Measurements from ENCODE around the gene TANC1. TPM values are rescaled to one million over a fixed set of nuclear protein-coding genes. Genes with fewer than 3 reads are reported as not detected.

The TANC1 gene
- total and polyA plus RNA-seq, 4 experiments from 2014 or later: 0.35 to 0.79 (median 0.50) TPM; not detected in 1

DNA sequence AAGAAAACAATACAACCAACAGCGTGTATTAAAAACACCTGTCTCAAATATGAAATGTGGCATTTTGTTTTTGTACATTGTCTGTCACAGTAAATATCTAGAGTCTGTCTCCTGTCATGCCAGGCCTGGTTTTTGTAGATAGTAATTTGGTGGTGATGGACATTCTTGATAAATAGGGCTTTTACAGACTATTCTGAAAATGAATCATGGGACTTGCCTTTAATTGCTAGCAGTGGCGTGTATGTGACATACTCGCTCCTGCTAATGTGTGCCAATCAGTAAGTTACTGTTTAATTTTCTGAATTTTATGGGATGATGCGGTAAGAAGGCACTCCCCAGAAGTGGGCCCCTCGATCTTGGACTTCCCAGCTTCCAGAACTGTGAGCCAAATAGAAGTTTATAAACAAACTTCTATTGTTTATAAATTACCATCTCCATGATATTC is 83.7 kb downstream of the TANC1 start:
- H3K36me3 Mint-ChIP-seq: no peaks in the 10 kb centered on the region
- no peak overlapping the region for H3K4me3 ChIP-seq (ENCODE audit: low read length in 2 of 2)
- H3K4me3 Mint-ChIP-seq: no peak overlapping the region
- H3K4me1 ChIP-seq (ENCODE audit: insufficient read depth, low read length): no peaks in the 10 kb centered on the region
- intact Hi-C loops (cut with micrococcal nuclease): no loop called here
- CTCF ChIA-PET (ENCODE audit: partially characterized antibody): no interaction called here
- no peaks in the 10 kb centered on the region for H3K27me3 ChIP-seq (ENCODE audit: insufficient read depth, low read length)
- no peaks in the 10 kb centered on the region for H3K36me3 ChIP-seq (ENCODE audit: insufficient read depth, low read length)
- POLR2A ChIA-PET (ENCODE audit: partially characterized antibody): no interaction called here
- no peak overlapping the region for H3K27ac Mint-ChIP-seq
- no peaks in the 10 kb centered on the region for H3K4me1 Mint-ChIP-seq
- peaks cover 0 to 1% (median 0%) of the 10 kb centered on the region in 8 donors for H3K9me3 Mint-ChIP-seq
- peaks cover 2 to 13% of the 10 kb centered on the region in 2 donors for H3K27me3 Mint-ChIP-seq
- no peak overlapping the region for H3K27ac ChIP-seq (ENCODE audit: low read depth, low read length)
- no peak for DNase-seq
- no peaks in the 10 kb centered on the region for H3K9me3 ChIP-seq (ENCODE audit: control insufficient read depth in 1 of 2, low read length in 2 of 2)

DNA sequence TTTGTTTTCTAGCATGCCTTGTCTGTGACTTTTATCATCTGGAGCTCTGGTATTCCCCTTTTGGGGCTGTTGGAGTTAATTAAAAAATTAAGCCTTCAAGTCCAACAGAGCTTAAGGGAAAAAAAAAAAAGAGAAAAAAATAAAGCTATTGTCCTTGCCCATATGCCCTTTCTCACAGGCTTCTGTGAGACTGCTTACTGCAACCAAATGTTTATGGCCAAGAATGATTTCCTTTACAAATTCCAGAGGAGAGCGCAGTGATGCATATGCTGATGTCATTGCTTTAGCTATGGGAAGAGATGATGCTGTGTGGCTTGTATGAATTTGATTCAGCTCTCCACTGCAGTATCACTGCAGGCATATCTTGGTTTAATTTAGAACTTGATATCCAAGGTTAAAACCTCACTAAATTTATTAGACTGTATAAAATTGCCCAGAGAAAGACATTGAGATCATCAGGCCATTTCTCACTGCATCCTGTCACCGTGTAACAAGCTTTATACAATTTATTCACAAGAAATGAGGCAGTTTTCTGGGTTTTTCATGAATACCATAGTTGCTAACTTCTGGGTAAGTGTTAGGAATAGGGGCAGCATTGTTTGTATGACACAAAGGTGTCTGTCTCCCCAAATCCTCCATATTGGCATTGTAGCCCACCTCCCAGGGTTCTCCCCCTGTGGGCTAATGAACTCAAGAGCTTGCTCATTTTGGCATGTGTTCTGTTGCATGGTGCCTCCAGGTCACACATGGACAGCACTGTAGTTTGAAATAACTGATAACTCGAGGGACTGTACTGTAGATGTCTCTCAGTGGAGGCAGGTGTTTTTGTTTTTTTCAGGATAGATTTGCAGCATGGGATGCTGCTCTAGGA is 85.0 kb downstream of the TANC1 start:
- no peak for DNase-seq
- Histone ChIP-seq H3K9me3 (ENCODE audit: control insufficient read depth in 1 of 2, low read length in 2 of 2) (no peaks in the 10 kb centered on the region), H3K27ac (ENCODE audit: low read depth, low read length) (no peak overlapping the region), H3K4me1 (ENCODE audit: insufficient read depth, low read length) (no peaks in the 10 kb centered on the region), H3K27me3 (ENCODE audit: insufficient read depth, low read length) (no peaks in the 10 kb centered on the region), H3K36me3 (ENCODE audit: insufficient read depth, low read length) (no peaks in the 10 kb centered on the region), H3K4me3 (ENCODE audit: low read length in 2 of 2) (no peak overlapping the region)
- intact Hi-C loops (cut with micrococcal nuclease): no loop called here
- no peak overlapping the region for H3K4me3 Mint-ChIP-seq
- no peak overlapping the region for H3K27ac Mint-ChIP-seq
- H3K4me1 Mint-ChIP-seq: no peaks in the 10 kb centered on the region
- CTCF ChIA-PET (ENCODE audit: partially characterized antibody): no interaction called here
- POLR2A ChIA-PET (ENCODE audit: partially characterized antibody): no interaction called here
- H3K27me3 Mint-ChIP-seq: peaks cover 2 to 10% of the 10 kb centered on the region in 2 donors
- peaks cover 0 to 1% (median 0%) of the 10 kb centered on the region in 8 donors for H3K9me3 Mint-ChIP-seq
- H3K36me3 Mint-ChIP-seq: no peaks in the 10 kb centered on the region

DNA sequence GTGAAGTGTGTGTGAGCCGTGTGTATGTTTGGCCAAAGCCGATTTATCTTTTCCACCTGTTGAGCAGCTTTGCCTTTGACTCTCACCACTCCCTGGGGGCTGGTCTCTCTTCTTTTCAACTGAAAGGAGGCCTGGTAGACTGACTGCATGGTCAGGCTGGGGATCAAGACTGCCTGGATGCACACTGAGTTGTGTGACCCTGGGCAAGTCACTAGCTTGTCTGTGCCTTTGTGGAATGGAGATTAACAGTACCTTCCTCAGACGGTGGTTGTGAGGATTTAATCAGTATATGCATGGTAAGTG is 85.5 kb downstream of the TANC1 start:
- Mint-ChIP-seq H3K9me3 (peaks cover 0 to 1% (median 0%) of the 10 kb centered on the region in 8 donors), H3K27ac (no peak overlapping the region), H3K36me3 (no peaks in the 10 kb centered on the region), H3K27me3 (peaks cover 2 to 10% of the 10 kb centered on the region in 2 donors), H3K4me3 (no peak overlapping the region), H3K4me1 (no peaks in the 10 kb centered on the region)
- Histone ChIP-seq H3K9me3 (ENCODE audit: control insufficient read depth in 1 of 2, low read length in 2 of 2) (no peaks in the 10 kb centered on the region), H3K4me1 (ENCODE audit: insufficient read depth, low read length) (no peaks in the 10 kb centered on the region), H3K4me3 (ENCODE audit: low read length in 2 of 2) (no peak overlapping the region), H3K36me3 (ENCODE audit: insufficient read depth, low read length) (no peaks in the 10 kb centered on the region), H3K27ac (ENCODE audit: low read depth, low read length) (no peak overlapping the region), H3K27me3 (ENCODE audit: insufficient read depth, low read length) (no peaks in the 10 kb centered on the region)
- intact Hi-C loops (cut with micrococcal nuclease): no loop called here
- POLR2A ChIA-PET (ENCODE audit: partially characterized antibody): no interaction called here
- DNase-seq: no peak
- CTCF ChIA-PET (ENCODE audit: partially characterized antibody): no interaction called here

DNA sequence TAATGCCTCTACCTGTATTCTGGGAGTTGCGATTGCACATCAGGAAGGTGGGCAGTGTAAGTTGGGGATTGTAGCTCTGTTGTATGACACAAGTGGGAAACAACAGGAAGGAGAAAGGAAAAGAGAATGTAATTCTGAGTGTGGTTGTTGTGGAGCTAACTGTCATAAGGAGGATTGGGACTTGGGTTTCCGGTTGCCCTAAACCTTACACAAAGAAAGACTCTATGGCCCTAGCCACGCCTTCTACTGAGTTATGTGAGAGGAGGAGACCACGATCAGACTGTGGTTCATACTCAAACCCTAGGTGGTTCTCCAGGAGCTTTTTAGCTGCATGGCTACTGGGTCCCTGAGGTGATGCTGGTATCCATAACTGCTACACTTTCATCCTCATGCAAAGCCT is 86.5 kb downstream of the TANC1 start:
- intact Hi-C loops (cut with micrococcal nuclease): no loop called here
- H3K27me3 ChIP-seq (ENCODE audit: insufficient read depth, low read length): no peaks in the 10 kb centered on the region
- CTCF ChIA-PET (ENCODE audit: partially characterized antibody): no interaction called here

DNA sequence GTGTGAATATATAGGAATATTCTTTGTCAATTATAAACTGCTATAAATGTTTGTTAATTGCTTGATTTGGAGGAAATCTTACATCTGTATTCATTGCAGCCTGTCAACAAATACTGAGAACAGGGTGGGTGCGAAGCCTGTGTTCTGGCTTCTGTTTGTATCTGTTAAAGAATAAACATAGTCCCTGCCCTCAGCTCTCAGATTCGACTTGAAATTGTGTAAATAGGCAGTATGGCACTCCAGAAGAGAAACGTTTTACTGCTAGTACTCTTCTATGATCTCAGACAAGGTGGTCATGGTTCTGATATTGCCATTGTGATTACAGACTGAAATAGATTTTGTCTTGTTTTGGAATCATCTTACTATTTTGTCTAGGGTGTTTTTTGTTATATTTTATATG is 92.1 kb downstream of the TANC1 start:
- H3K36me3 ChIP-seq (ENCODE audit: insufficient read depth, low read length): no peaks in the 10 kb centered on the region
- peaks cover 0 to 1% (median 0%) of the 10 kb centered on the region in 8 donors for H3K9me3 Mint-ChIP-seq
- POLR2A ChIA-PET (ENCODE audit: partially characterized antibody): no interaction called here
- intact Hi-C loops (cut with micrococcal nuclease): no loop called here
- no peak overlapping the region for H3K27ac Mint-ChIP-seq
- CTCF ChIA-PET (ENCODE audit: partially characterized antibody): no interaction called here
- DNase-seq: no peak
- no peaks in the 10 kb centered on the region for H3K4me1 ChIP-seq (ENCODE audit: insufficient read depth, low read length)
- no peaks in the 10 kb centered on the region for H3K27me3 Mint-ChIP-seq
- no peak overlapping the region for H3K27ac ChIP-seq (ENCODE audit: low read depth, low read length)
- H3K4me1 Mint-ChIP-seq: no peaks in the 10 kb centered on the region
- peak overlapping the region in 1 of 8 donors; percentile 26 for H3K4me3 Mint-ChIP-seq
- H3K9me3 ChIP-seq (ENCODE audit: control insufficient read depth in 1 of 2, low read length in 2 of 2): no peaks in the 10 kb centered on the region
- no peaks in the 10 kb centered on the region for H3K36me3 Mint-ChIP-seq
- no peaks in the 10 kb centered on the region for H3K27me3 ChIP-seq (ENCODE audit: insufficient read depth, low read length)
- H3K4me3 ChIP-seq (ENCODE audit: low read length in 2 of 2): no peak overlapping the region

More for the DNA sequence above, 86.5 kb downstream of the TANC1 start:
- H3K36me3 Mint-ChIP-seq: no peaks in the 10 kb centered on the region
- Histone ChIP-seq H3K4me3 (ENCODE audit: low read length in 2 of 2) (no peak overlapping the region), H3K36me3 (ENCODE audit: insufficient read depth, low read length) (no peaks in the 10 kb centered on the region), H3K9me3 (ENCODE audit: control insufficient read depth in 1 of 2, low read length in 2 of 2) (no peaks in the 10 kb centered on the region), H3K27ac (ENCODE audit: low read depth, low read length) (no peak overlapping the region), H3K4me1 (ENCODE audit: insufficient read depth, low read length) (no peaks in the 10 kb centered on the region)
- no peaks in the 10 kb centered on the region for H3K4me1 Mint-ChIP-seq
- POLR2A ChIA-PET (ENCODE audit: partially characterized antibody): no interaction called here
- no peak overlapping the region for H3K27ac Mint-ChIP-seq
- peaks cover 0 to 1% (median 0%) of the 10 kb centered on the region in 8 donors for H3K9me3 Mint-ChIP-seq
- DNase-seq: no peak
- H3K4me3 Mint-ChIP-seq: no peak overlapping the region
- H3K27me3 Mint-ChIP-seq: peaks cover 2 to 4% of the 10 kb centered on the region in 2 donors

DNA sequence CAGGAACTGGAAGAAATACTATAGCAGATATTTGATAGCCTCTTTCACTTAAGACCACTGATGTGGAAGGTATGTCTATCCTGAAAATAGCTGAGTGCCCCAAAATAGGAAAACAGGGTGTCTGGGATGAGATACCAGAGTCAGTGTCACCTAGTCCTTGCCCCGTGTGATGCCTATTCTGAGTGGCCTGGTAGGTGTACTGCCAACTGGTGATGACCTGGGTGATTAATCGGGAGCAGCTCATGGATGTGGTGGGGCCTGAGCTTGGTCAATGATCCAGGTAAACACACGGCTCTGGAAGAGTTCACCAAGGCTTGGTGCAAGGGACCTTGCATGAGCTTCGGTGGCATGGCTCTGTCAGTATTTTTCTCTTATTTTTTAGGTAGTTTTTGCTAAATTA is 95.2 kb downstream of the TANC1 start:
- peaks cover 0 to 2% of the 10 kb centered on the region in 2 donors for H3K27me3 Mint-ChIP-seq
- no peaks in the 10 kb centered on the region for H3K4me1 Mint-ChIP-seq
- Histone ChIP-seq H3K4me1 (ENCODE audit: insufficient read depth, low read length) (no peaks in the 10 kb centered on the region), H3K27ac (ENCODE audit: low read depth, low read length) (no peak overlapping the region), H3K4me3 (ENCODE audit: low read length in 2 of 2) (no peak overlapping the region), H3K9me3 (ENCODE audit: control insufficient read depth in 1 of 2, low read length in 2 of 2) (no peaks in the 10 kb centered on the region), H3K36me3 (ENCODE audit: insufficient read depth, low read length) (no peaks in the 10 kb centered on the region), H3K27me3 (ENCODE audit: insufficient read depth, low read length) (no peaks in the 10 kb centered on the region)
- ChIA-PET POLR2A (ENCODE audit: partially characterized antibody) (no interaction called here), CTCF (ENCODE audit: partially characterized antibody) (no interaction called here)
- H3K27ac Mint-ChIP-seq: no peak overlapping the region
- no peaks in the 10 kb centered on the region for H3K9me3 Mint-ChIP-seq
- no peak for DNase-seq
- intact Hi-C loops (cut with micrococcal nuclease): no loop called here
- H3K36me3 Mint-ChIP-seq: no peaks in the 10 kb centered on the region
- H3K4me3 Mint-ChIP-seq: no peak overlapping the region

DNA sequence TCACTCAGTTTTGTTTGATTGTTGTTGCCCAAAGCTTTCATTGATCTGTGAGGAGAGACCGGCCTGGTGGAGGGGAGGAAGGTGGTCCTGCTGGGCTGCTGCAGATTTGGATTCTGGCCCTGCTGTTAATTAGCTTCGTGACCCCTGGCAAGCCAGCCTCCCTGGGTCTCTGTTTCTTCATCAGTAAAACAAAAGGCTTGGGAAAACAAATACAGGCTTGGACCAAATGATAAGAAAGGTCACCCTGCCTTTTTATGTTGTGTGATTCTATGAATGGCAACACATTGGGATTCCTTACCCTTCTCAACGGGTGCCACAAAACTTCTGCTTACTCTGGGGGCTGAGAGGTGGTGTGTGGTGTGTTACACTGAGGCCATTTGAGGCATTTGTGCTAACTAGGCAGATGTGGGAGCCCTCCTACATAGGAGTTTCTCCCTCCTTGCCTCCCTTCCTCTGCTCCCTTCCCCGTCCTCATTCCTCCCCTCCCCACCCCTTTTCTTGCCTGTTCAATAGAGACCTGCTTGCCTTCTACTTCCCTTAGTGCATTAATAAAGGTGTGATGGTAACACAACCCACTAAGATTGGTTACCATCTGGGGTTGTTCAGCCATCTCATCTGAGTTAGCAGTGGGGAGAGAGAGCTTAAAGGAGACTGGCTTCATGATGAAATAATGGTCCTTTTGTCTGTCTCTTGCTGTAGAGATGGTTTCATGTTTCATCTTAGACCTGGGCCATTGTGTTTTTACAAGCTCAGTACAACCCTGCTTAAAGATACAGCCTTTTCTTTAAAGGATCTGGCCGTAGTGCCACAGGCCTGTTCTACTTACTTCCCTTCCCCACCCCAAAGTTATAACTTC is 96.2 kb downstream of the TANC1 start:
- H3K4me3 ChIP-seq (ENCODE audit: low read length in 2 of 2): no peak overlapping the region
- H3K9me3 Mint-ChIP-seq: no peaks in the 10 kb centered on the region
- DNase-seq: no peak
- no peaks in the 10 kb centered on the region for H3K27me3 ChIP-seq (ENCODE audit: insufficient read depth, low read length)
- no peaks in the 10 kb centered on the region for H3K9me3 ChIP-seq (ENCODE audit: control insufficient read depth in 1 of 2, low read length in 2 of 2)
- no peaks in the 10 kb centered on the region for H3K4me1 Mint-ChIP-seq
- H3K27me3 Mint-ChIP-seq: peaks cover 0 to 2% of the 10 kb centered on the region in 2 donors
- no peak overlapping the region for H3K27ac Mint-ChIP-seq
- H3K36me3 ChIP-seq (ENCODE audit: insufficient read depth, low read length): no peaks in the 10 kb centered on the region
- POLR2A ChIA-PET (ENCODE audit: partially characterized antibody): no interaction called here
- H3K36me3 Mint-ChIP-seq: no peaks in the 10 kb centered on the region
- H3K27ac ChIP-seq (ENCODE audit: low read depth, low read length): no peak overlapping the region
- CTCF ChIA-PET (ENCODE audit: partially characterized antibody): no interaction called here
- no peak overlapping the region for H3K4me3 Mint-ChIP-seq
- intact Hi-C loops (cut with micrococcal nuclease): no loop called here
- H3K4me1 ChIP-seq (ENCODE audit: insufficient read depth, low read length): no peaks in the 10 kb centered on the region

Measured in CD4-positive, alpha-beta memory T cell (primary cell).